ENCODE measurements around the gene SMCO4.

Gene SMCO4

GRCh38 chr11:93500759-93501158 is 42.4 kb downstream of the SMCO4 start:
- DNase-seq (ENCODE audit: low read depth) = no peak
- TF ChIP-seq CTCF (IDR thresholded peaks at IDR 0.05; ENCODE audit: control insufficient read depth, insufficient read depth, low read depth, low read length, missing control alignments) = no peak

GRCh38 chr11:93498641-93499040 is 44.5 kb downstream of the SMCO4 start:
- no peak overlapping the region for H3K4me3 ChIP-seq (ENCODE audit: control insufficient read depth, low read depth, low read length)
- DNase-seq (ENCODE audit: low read depth) = no peak

More at GRCh38 chr11:93500759-93501158, 42.4 kb downstream of the SMCO4 start:
- no peak overlapping the region for H3K4me3 ChIP-seq (ENCODE audit: control insufficient read depth, low read depth, low read length)

GRCh38 chr11:93498161-93498560 is 45.0 kb downstream of the SMCO4 start:
- H3K4me3 ChIP-seq (ENCODE audit: control insufficient read depth, low read depth, low read length) = no peak overlapping the region
- no peak for TF ChIP-seq CTCF (IDR thresholded peaks at IDR 0.05; ENCODE audit: control insufficient read depth, insufficient read depth, low read depth, low read length, missing control alignments)

More at GRCh38 chr11:93498641-93499040, 44.5 kb downstream of the SMCO4 start:
- no peak for TF ChIP-seq CTCF (IDR thresholded peaks at IDR 0.05; ENCODE audit: control insufficient read depth, insufficient read depth, low read depth, low read length, missing control alignments)

GRCh38 chr11:93497596-93497995 is 45.6 kb downstream of the SMCO4 start:
- DNase-seq (ENCODE audit: low read depth) = no peak
- no peak for TF ChIP-seq CTCF (IDR thresholded peaks at IDR 0.05; ENCODE audit: control insufficient read depth, insufficient read depth, low read depth, low read length, missing control alignments)
- H3K4me3 ChIP-seq (ENCODE audit: control insufficient read depth, low read depth, low read length) = no peak overlapping the region

More at GRCh38 chr11:93498161-93498560, 45.0 kb downstream of the SMCO4 start:
- no peak for DNase-seq (ENCODE audit: low read depth)

GRCh38 chr11:93494357-93494756 is 48.8 kb downstream of the SMCO4 start:
- no peak overlapping the region for H3K4me3 ChIP-seq (ENCODE audit: control insufficient read depth, low read depth, low read length)
- no peak for TF ChIP-seq CTCF (IDR thresholded peaks at IDR 0.05; ENCODE audit: control insufficient read depth, insufficient read depth, low read depth, low read length, missing control alignments)
- DNase-seq (ENCODE audit: low read depth) = peak; percentile 73

- no peak overlapping the region for H3K4me3 ChIP-seq (ENCODE audit: control insufficient read depth, low read depth, low read length)
- no peak for TF ChIP-seq CTCF (IDR thresholded peaks at IDR 0.05; ENCODE audit: control insufficient read depth, insufficient read depth, low read depth, low read length, missing control alignments)
- DNase-seq (ENCODE audit: low read depth) = no peak
Measured at GRCh38 chr11:93493252-93493897, 49.8 kb downstream of the SMCO4 start.
